GM23338 (cell line): Measurements from ENCODE around the gene SF3B3.

Source experiments
- CTCF ChIP-seq, 2 experiments: fragments of 200-600 bp in 1 of 2; sonication (generic) in 1 of 2; conservative IDR thresholded peaks; 2 replicates each; pipeline versions ENCODE4 v1.5.1 to v1.6.1; 2016 to 2017; ENCODE audit warnings: antibody characterized with exemption in 2 of 2, low read depth in 2 of 2, mild to moderate bottlenecking in 2 of 2, moderate library complexity in 1 of 2
- EZH2phosphoT487 ChIP-seq: fragments of 200-600 bp; sonication (generic); IDR thresholded peaks from one replicate; pipeline ENCODE4 v1.8.1; 2018; ENCODE audit warnings: antibody characterized with exemption; ENCODE audit not compliant: unreplicated experiment

GRCh38 chr16:70495425-70496182, 28.0 kb upstream of the SF3B3 start:
- TF ChIP-seq EZH2phosphoT487 = no peak
- no peak for TF ChIP-seq CTCF (conservative IDR thresholded peaks at IDR 0.05; ENCODE audit: low read depth in 2 of 2)
